WTC11 (cell line): ENCODE measurements around the gene LPAR3. TPM values are rescaled to one million over a fixed set of nuclear protein-coding genes. Genes with fewer than 3 reads are reported as not detected.

Experiments used
- ATAC-seq: fragments of 200-7000 bp; cut with Tn5 transposase; 2 replicates; pipeline ENCODE4 v1.10.0; 2021; ENCODE audit warnings: mild to moderate bottlenecking, moderate library complexity
- CTCF ChIA-PET: fragments of 300-600 bp; sonication (Branson Sonifier 250); formaldehyde crosslinking; loops from one replicate; lab custom pipeline; 2021; ENCODE audit warnings: antibody characterized with exemption; lab: Charles Lee
- POLR2A ChIA-PET: fragments of 350-600 bp; sonication (Branson Sonifier 250); formaldehyde crosslinking; loops from one replicate; lab custom pipeline; 2021; ENCODE audit warnings: antibody characterized with exemption; lab: Charles Lee
- DNase-seq: peaks from one replicate; pipeline ENCODE4 v3.0.0; 2021; ENCODE audit warnings: low spot score
- H3K27ac Mint-ChIP-seq: 2 replicates; pipeline ENCODE4 v1.8.0; 2021; ENCODE audit warnings: mixed read lengths
- H3K27me3 Mint-ChIP-seq: 2 replicates; pipeline ENCODE4 v1.8.0; 2021; ENCODE audit warnings: low read depth, mild to moderate bottlenecking, moderate library complexity, mixed read lengths
- H3K36me3 Mint-ChIP-seq: 2 replicates; pipeline ENCODE4 v1.8.0; 2021; ENCODE audit warnings: mixed read lengths
- H3K4me1 Mint-ChIP-seq: 2 replicates; pipeline ENCODE4 v1.8.0; 2022; ENCODE audit warnings: mixed read lengths
- H3K4me3 Mint-ChIP-seq: 2 replicates; pipeline ENCODE4 v1.8.0; 2021; ENCODE audit warnings: mild to moderate bottlenecking, moderate library complexity, mixed read lengths
- H3K9me3 Mint-ChIP-seq: 2 replicates; pipeline ENCODE4 v1.8.0; 2021; ENCODE audit warnings: mixed read lengths
- ARID4B ChIP-seq: sonication (generic); formaldehyde crosslinking; IDR thresholded peaks from 2 replicates; pipeline ENCODE4 v1.8.0; 2023; ENCODE audit warnings: missing genetic modification reagents, mild to moderate bottlenecking, borderline replicate concordance
- ATF3 ChIP-seq: sonication (generic); formaldehyde crosslinking; conservative IDR thresholded peaks from 2 replicates; pipeline ENCODE4 v1.8.1; 2022; ENCODE audit warnings: mild to moderate bottlenecking, missing genetic modification reagents
- CTCF ChIP-seq: fragments of 200-600 bp; IDR thresholded peaks from 2 replicates; pipeline ENCODE4 v1.8.0; 2022; ENCODE audit warnings: antibody characterized with exemption
- E2F1 ChIP-seq: sonication (generic); formaldehyde crosslinking; IDR thresholded peaks from 2 replicates; pipeline ENCODE4 v1.8.0; 2022; ENCODE audit warnings: mild to moderate bottlenecking, missing genetic modification reagents
- ERG ChIP-seq: fragments of 250-450 bp; sonication (Bioruptor Pico); IDR thresholded peaks from 2 replicates; pipeline ENCODE4 v1.8.0; 2021; ENCODE audit warnings: mild to moderate bottlenecking
- ESRRA ChIP-seq: sonication (generic); formaldehyde crosslinking; IDR thresholded peaks from 2 replicates; pipeline ENCODE4 v1.8.1; 2022; ENCODE audit warnings: mild to moderate bottlenecking, missing genetic modification reagents, borderline replicate concordance
- FOXK1 ChIP-seq: sonication (generic); formaldehyde crosslinking; IDR thresholded peaks from 2 replicates; pipeline ENCODE4 v1.8.0; 2022; ENCODE audit warnings: mild to moderate bottlenecking, moderate library complexity, missing genetic modification reagents
- GABPB1 ChIP-seq: sonication (generic); formaldehyde crosslinking; IDR thresholded peaks from 2 replicates; pipeline ENCODE4 v1.8.1; 2023; ENCODE audit warnings: mild to moderate bottlenecking, missing genetic modification reagents
- JUN ChIP-seq: sonication (generic); formaldehyde crosslinking; IDR thresholded peaks from 2 replicates; pipeline ENCODE4 v1.8.0; 2023; ENCODE audit warnings: mild to moderate bottlenecking, missing genetic modification reagents
- MAX ChIP-seq: sonication (generic); formaldehyde crosslinking; IDR thresholded peaks from 2 replicates; pipeline ENCODE4 v1.8.0; 2022; ENCODE audit warnings: mild to moderate bottlenecking, missing genetic modification reagents
- MXD4 ChIP-seq: fragments of 250-450 bp; sonication (Bioruptor Pico); IDR thresholded peaks from 2 replicates; pipeline ENCODE4 v1.8.0; 2021; ENCODE audit warnings: mild to moderate bottlenecking, moderate library complexity, borderline replicate concordance
- NR1H2 ChIP-seq: sonication (generic); formaldehyde crosslinking; IDR thresholded peaks from 2 replicates; pipeline ENCODE4 v1.9.0; 2021; ENCODE audit warnings: mild to moderate bottlenecking, moderate library complexity, missing genetic modification reagents
- PRRX2 ChIP-seq: fragments of 250-450 bp; sonication (Bioruptor Pico); IDR thresholded peaks from 2 replicates; pipeline ENCODE4 v1.8.0; 2021; ENCODE audit warnings: mild to moderate bottlenecking
- TP53 ChIP-seq: sonication (generic); formaldehyde crosslinking; IDR thresholded peaks from 2 replicates; pipeline ENCODE4 v1.8.1; 2023; ENCODE audit warnings: mild to moderate bottlenecking, missing genetic modification reagents
- ZNF263 ChIP-seq: sonication (generic); formaldehyde crosslinking; IDR thresholded peaks from 2 replicates; pipeline ENCODE4 v1.8.1; 2022; ENCODE audit warnings: low read depth, mild to moderate bottlenecking, moderate library complexity, missing genetic modification reagents
- ZNF425 ChIP-seq: fragments of 250-450 bp; sonication (Bioruptor Pico); conservative IDR thresholded peaks from 2 replicates; pipeline ENCODE4 v1.9.0; 2021; ENCODE audit warnings: mild to moderate bottlenecking
- ZSCAN18 ChIP-seq: fragments of 250-450 bp; sonication (Bioruptor Pico); IDR thresholded peaks from 2 replicates; pipeline ENCODE4 v2.1.2; 2022; ENCODE audit warnings: mild to moderate bottlenecking, moderate library complexity
- total RNA-seq: library from RNA; stranded (reverse); gene quantifications from 3 replicates; pipeline ENCODE4 v1.2.3, GENCODE V29; 2021

LPAR3 gene
- total RNA-seq, 1 experiment from 2014 or later = 33.3 TPM

GRCh38 chr1:84918726-84919336 lies 25.8 kb upstream of the LPAR3 start:
- Mint-ChIP-seq H3K4me3 (no peak overlapping the region), H3K9me3 (no peaks in the 10 kb centered on the region), H3K27ac (no peak overlapping the region), H3K27me3 (no peaks in the 10 kb centered on the region), H3K36me3 (no peaks in the 10 kb centered on the region), H3K4me1 (no peaks in the 10 kb centered on the region)
- DNase-seq = no peak
- no peak for ATAC-seq
- POLR2A ChIA-PET = no interaction called here
- CTCF ChIA-PET = interaction anchor here (0.8 kb wide), 1 partner anchor 25 kb away, joined by 3 read pairs; no protein-coding TSS in a partner anchor
- TF ChIP-seq GABPB1 (CRISPR knock-in tag) (no peak), ESRRA (CRISPR knock-in tag) (no peak), ATF3 (no peak), PRRX2 (no peak)

GRCh38 chr1:84916897-84917296 lies 23.9 kb upstream of the LPAR3 start:
- POLR2A ChIA-PET = no interaction called here
- Mint-ChIP-seq H3K27ac (no peak overlapping the region), H3K27me3 (no peaks in the 10 kb centered on the region), H3K9me3 (no peaks in the 10 kb centered on the region), H3K4me1 (no peaks in the 10 kb centered on the region), H3K4me3 (no peak overlapping the region), H3K36me3 (no peaks in the 10 kb centered on the region)
- DNase-seq (no peak), ATAC-seq (peak; percentile 34; the same call in 1 of the 2 replicates)
- CTCF ChIA-PET = no interaction called here
- TF ChIP-seq TP53 = no peak
- no peak for TF ChIP-seq MXD4
- TF ChIP-seq JUN = no peak
- no peak for TF ChIP-seq FOXK1 (CRISPR knock-in tag)
- no peak for TF ChIP-seq MAX (CRISPR knock-in tag)
- no peak for TF ChIP-seq GABPB1 (CRISPR knock-in tag)
- no peak for TF ChIP-seq CTCF
- TF ChIP-seq NR1H2 = no peak
- TF ChIP-seq E2F1 (CRISPR knock-in tag) = no peak
- no peak for TF ChIP-seq ERG (CRISPR knock-in tag)
- no peak for TF ChIP-seq ZNF263
- TF ChIP-seq ZNF425 (CRISPR knock-in tag) = no peak
- no peak for TF ChIP-seq ARID4B
- TF ChIP-seq ZSCAN18 (CRISPR knock-in tag) = no peak
